ENCODE results near the gene CACNG4. TPM values are rescaled to one million over a fixed set of nuclear protein-coding genes. Genes with fewer than 3 reads are reported as not detected.

Gene CACNG4
- total RNA-seq, 4 donors from 2014 or later = 0.42 to 0.91 TPM; not detected in 2

- H3K4me3 ChIP-seq (ENCODE audit: low read depth, poor library complexity, severe bottlenecking) = no peak overlapping the region
- TF ChIP-seq POLR2A (IDR thresholded peaks at IDR 0.05) (no peak), CTCF (IDR thresholded peaks at IDR 0.05) (no peak)
- WGBS, 2 donors = 89 to 91% methylated on average over 18 of the region's 18 CpGs
- peak in 1 of 2 donors; percentile 72 for DNase-seq (ENCODE audit: low spot score in 2 of 2)
- intact Hi-C loops (cut with DNase I; ENCODE audit: low total_unique reads) = no loop called here
Measured at GRCh38 chr17:67056746-67057490, 92.4 kb downstream of the CACNG4 start.

- intact Hi-C loops (cut with DNase I; ENCODE audit: low total_unique reads) = no loop called here
- peak in 1 of 2 donors; percentile 56 for DNase-seq (ENCODE audit: low spot score in 2 of 2)
- WGBS, 2 donors = 93 to 98% methylated on average over 8 of the region's 8 CpGs
- TF ChIP-seq POLR2A (IDR thresholded peaks at IDR 0.05) = no peak
- no peak overlapping the region for H3K4me3 ChIP-seq (ENCODE audit: low read depth, poor library complexity, severe bottlenecking)
Measured at GRCh38 chr17:67058036-67058435, 93.5 kb downstream of the CACNG4 start.

GRCh38 chr17:67059372-67059771, 94.9 kb downstream of the CACNG4 start:
- no peak overlapping the region for H3K4me3 ChIP-seq (ENCODE audit: low read depth, poor library complexity, severe bottlenecking)
- no peak for TF ChIP-seq CTCF (IDR thresholded peaks at IDR 0.05)
- DNase-seq (ENCODE audit: low spot score in 2 of 2) = peak in 1 of 2 donors; percentile 18
- intact Hi-C loops (cut with DNase I; ENCODE audit: low total_unique reads) = no loop called here
- 76 to 84% methylated on average over 6 of the region's 6 CpGs for WGBS, 2 donors

GRCh38 chr17:67063141-67063540, 98.6 kb downstream of the CACNG4 start:
- no peak for DNase-seq (ENCODE audit: low spot score in 2 of 2)
- 74 to 86% methylated on average over 6 of the region's 6 CpGs for WGBS, 2 donors
- intact Hi-C loops (cut with DNase I; ENCODE audit: low total_unique reads) = no loop called here
- TF ChIP-seq CTCF (IDR thresholded peaks at IDR 0.05) (no peak), POLR2A (IDR thresholded peaks at IDR 0.05) (no peak)
- H3K4me3 ChIP-seq (ENCODE audit: low read depth, poor library complexity, severe bottlenecking) = no peak overlapping the region

GRCh38 chr17:67066717-67067116, 102.2 kb downstream of the CACNG4 start:
- no peak for TF ChIP-seq POLR2A (IDR thresholded peaks at IDR 0.05)
- TF ChIP-seq CTCF (IDR thresholded peaks at IDR 0.05) = no peak
- 55 to 65% methylated on average over 2 of the region's 2 CpGs for WGBS, 2 donors
- DNase-seq (ENCODE audit: low spot score in 2 of 2) = no peak
- no peak overlapping the region for H3K4me3 ChIP-seq (ENCODE audit: low read depth, poor library complexity, severe bottlenecking)
- intact Hi-C loops (cut with DNase I; ENCODE audit: low total_unique reads) = no loop called here

GRCh38 chr17:67067571-67068482, 103.3 kb downstream of the CACNG4 start:
- whole genome bisulfite sequencing, 2 donors = 88 to 89% methylated on average over 13 of the region's 13 CpGs
- no peak for TF ChIP-seq CTCF (IDR thresholded peaks at IDR 0.05)
- no peak for TF ChIP-seq POLR2A (IDR thresholded peaks at IDR 0.05)
- no peak for DNase-seq (ENCODE audit: low spot score in 2 of 2)
- intact Hi-C loops (cut with DNase I; ENCODE audit: low total_unique reads) = no loop called here
- H3K4me3 ChIP-seq (ENCODE audit: low read depth, poor library complexity, severe bottlenecking) = no peak overlapping the region
